Fibroblast of lung (primary cell): ENCODE measurements around the gene PDE10A.

Experiments used
- EZH2 ChIP-seq: IDR thresholded peaks from 2 replicates; pipeline ENCODE4 v1.5.1; 2012; ENCODE audit warnings: low read length, control low read depth, mild to moderate bottlenecking; ENCODE audit errors: missing control alignments
- TF ChIP-seq, protein P1 (sequence below), 2 donors: IDR thresholded peaks in 1 of 2; conservative IDR thresholded peaks in 1 of 2; 1 replicate in 1 of 2; 2 replicates in 1 of 2; pipeline ENCODE4 v1.5.1; 2011 to 2012; ENCODE audit warnings: low read length in 2 of 2, control low read depth in 1 of 2, inconsistent platforms in 1 of 2, low read depth in 1 of 2, mild to moderate bottlenecking in 1 of 2

DNA sequence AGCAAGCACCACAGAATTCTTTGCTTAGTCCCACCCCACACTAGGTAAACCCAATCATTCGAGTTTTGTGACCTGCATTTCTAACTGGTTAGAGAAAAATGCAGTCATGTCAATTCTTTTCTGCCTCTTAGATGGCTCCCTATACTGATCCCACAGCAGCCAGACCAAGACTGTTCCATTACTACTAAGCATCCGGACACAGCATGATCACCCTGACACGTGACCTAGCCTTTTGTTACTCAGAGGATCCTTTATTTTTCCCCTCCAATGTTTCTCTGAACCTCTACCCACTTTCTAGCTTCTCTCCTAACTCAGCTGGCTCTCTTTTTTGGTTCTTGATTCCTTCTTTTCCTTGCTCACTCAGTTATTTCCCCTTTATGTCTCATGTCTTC lies 87.9 kb downstream of the PDE10A start:
- no peak for TF ChIP-seq EZH2
- TF ChIP-seq, protein P1, sequence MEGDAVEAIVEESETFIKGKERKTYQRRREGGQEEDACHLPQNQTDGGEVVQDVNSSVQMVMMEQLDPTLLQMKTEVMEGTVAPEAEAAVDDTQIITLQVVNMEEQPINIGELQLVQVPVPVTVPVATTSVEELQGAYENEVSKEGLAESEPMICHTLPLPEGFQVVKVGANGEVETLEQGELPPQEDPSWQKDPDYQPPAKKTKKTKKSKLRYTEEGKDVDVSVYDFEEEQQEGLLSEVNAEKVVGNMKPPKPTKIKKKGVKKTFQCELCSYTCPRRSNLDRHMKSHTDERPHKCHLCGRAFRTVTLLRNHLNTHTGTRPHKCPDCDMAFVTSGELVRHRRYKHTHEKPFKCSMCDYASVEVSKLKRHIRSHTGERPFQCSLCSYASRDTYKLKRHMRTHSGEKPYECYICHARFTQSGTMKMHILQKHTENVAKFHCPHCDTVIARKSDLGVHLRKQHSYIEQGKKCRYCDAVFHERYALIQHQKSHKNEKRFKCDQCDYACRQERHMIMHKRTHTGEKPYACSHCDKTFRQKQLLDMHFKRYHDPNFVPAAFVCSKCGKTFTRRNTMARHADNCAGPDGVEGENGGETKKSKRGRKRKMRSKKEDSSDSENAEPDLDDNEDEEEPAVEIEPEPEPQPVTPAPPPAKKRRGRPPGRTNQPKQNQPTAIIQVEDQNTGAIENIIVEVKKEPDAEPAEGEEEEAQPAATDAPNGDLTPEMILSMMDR (conservative IDR thresholded peaks at IDR 0.05 in 1 of 2, IDR thresholded peaks at IDR 0.05 in 1 of 2; ENCODE audit: low read depth in 1 of 2, low read length in 2 of 2): no peak
